Small intestine (tissue), 7 donors: ENCODE results near the gene BRME1. TPM values are rescaled to one million over a fixed set of nuclear protein-coding genes. Genes with fewer than 3 reads are reported as not detected.
A peak's percentile ranks its signal among the peaks of the same experiment; 100 is the strongest.

Source experiments
- DNase-seq, 2 donors: peaks; one replicate each; pipeline versions ENCODE4 v3.0.0 to v3.0.0-alpha.2; 2013
- FAIRE-seq: peaks from 2 replicates; lab custom pipeline; 2012; peaks lifted over from hg19 to GRCh38; lab: Jason Lieb, UNC
- H3K27ac ChIP-seq, 3 donors: one replicate each; pipeline ENCODE4 v1.5.1; 2013; ENCODE audit warnings: low read length in 2 of 3, mild to moderate bottlenecking in 2 of 3, control low read depth in 1 of 3, inconsistent platforms in 1 of 3, low read depth in 1 of 3, moderate library complexity in 1 of 3
- H3K27me3 ChIP-seq, 3 donors: one replicate each; pipeline ENCODE4 v1.6.1; 2013; ENCODE audit warnings: low read length in 3 of 3, inconsistent platforms in 1 of 3; ENCODE audit not compliant: control insufficient read depth in 3 of 3, insufficient read depth in 3 of 3
- H3K36me3 ChIP-seq, 3 donors: one replicate each; pipeline ENCODE4 v1.6.1; 2013; ENCODE audit warnings: low read length in 3 of 3, inconsistent platforms in 1 of 3, low read depth in 1 of 3, mild to moderate bottlenecking in 1 of 3, moderate library complexity in 1 of 3; ENCODE audit not compliant: control insufficient read depth in 3 of 3, insufficient read depth in 2 of 3
- H3K4me1 ChIP-seq, 3 donors: one replicate each; pipeline ENCODE4 v1.6.1; 2013; ENCODE audit warnings: low read length in 2 of 3, inconsistent platforms in 1 of 3, low read depth in 1 of 3, mild to moderate bottlenecking in 1 of 3, moderate library complexity in 1 of 3; ENCODE audit not compliant: control insufficient read depth in 3 of 3, insufficient read depth in 2 of 3
- H3K4me3 ChIP-seq, 3 donors: one replicate each; pipeline ENCODE4 v1.5.1; 2013; ENCODE audit warnings: low read length in 3 of 3, control low read depth in 1 of 3, inconsistent platforms in 1 of 3, low read depth in 1 of 3, mild to moderate bottlenecking in 1 of 3, moderate library complexity in 1 of 3
- H3K9me3 ChIP-seq, 2 donors: one replicate each; pipeline ENCODE4 v1.6.1; 2013; ENCODE audit warnings: low read depth in 1 of 2, low read length in 1 of 2; ENCODE audit not compliant: control insufficient read depth in 2 of 2, insufficient read depth in 1 of 2
- WGBS, 3 donors: extraction: QIAGEN DNeasy Blood & Tissue Kit; methylation state at CpG; one replicate each; pipeline ENCODE4 v1.1.7; 2013; 5-methylcytosine and 5-hydroxymethylcytosine counted together
- polyA plus RNA-seq, 4 donors: library from polyadenylated mRNA; stranded (reverse) in 3 of 4; unstranded in 1 of 4; fragments of 200-250 nt in 3 of 4; fragments of 120-200 nt in 1 of 4; gene quantifications; one replicate each; pipeline versions ENCODE4 v1.2.1 to v1.2.3, GENCODE V29; 2013
- donor health status: healthy with polysubstance abuse.
- donor health status: control.
- donor health status: control.
- donor health status: Bipolar disorder and iron deficiency.
- donor health status: healthy.

Gene BRME1
- polyA plus RNA-seq, 4 donors = 3.5 to 67.1 (median 25.9) TPM

DNA sequence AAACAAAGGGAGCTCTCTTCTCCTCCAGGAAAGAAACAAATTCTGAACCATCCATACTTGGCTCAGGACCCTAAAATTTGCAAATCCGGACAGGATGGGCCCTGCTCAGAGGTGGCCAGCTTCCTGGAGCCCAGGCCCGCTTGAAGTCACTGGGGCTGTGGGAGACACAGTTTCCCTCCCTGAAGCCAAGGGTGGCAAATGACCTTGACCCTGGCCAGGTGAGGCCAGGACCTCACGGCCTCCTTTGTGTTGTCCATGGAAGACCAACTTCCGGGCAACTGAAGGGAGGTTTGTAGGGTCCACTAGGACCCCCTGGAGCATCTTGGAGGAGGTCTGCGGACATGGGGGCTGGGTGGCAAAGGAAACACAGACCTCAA is 23.5 kb downstream of the BRME1 start:
- H3K27ac ChIP-seq = no peak overlapping the region
- no peaks in the 10 kb centered on the region for H3K27me3 ChIP-seq
- no peaks in the 10 kb centered on the region for H3K9me3 ChIP-seq
- no peak for DNase-seq
- FAIRE-seq = no peak
- peaks cover 1 to 22% (median 11%) of the 10 kb centered on the region in 3 donors for H3K4me1 ChIP-seq
- no peak overlapping the region for H3K4me3 ChIP-seq
- 75 to 82% (median 78%) methylated on average over 5 of the region's 5 CpGs for WGBS, 3 donors
- H3K36me3 ChIP-seq = no peaks in the 10 kb centered on the region

- DNase-seq = peak in 1 of 2 donors; percentile 49
- 24 to 39% (median 31%) methylated on average over 17 of the region's 17 CpGs for WGBS, 3 donors
- H3K4me3 ChIP-seq = no peak overlapping the region
- H3K9me3 ChIP-seq = no peaks in the 10 kb centered on the region
- H3K27ac ChIP-seq = peak overlapping the region in 1 of 3 donors; percentile 65
- no peaks in the 10 kb centered on the region for H3K36me3 ChIP-seq
- no peak for FAIRE-seq
- H3K4me1 ChIP-seq = peaks cover 0 to 25% (median 11%) of the 10 kb centered on the region in 3 donors
- H3K27me3 ChIP-seq = no peaks in the 10 kb centered on the region
Observed at GRCh38 chr19:13881692-13882418, 24.1 kb downstream of the BRME1 start.

DNA sequence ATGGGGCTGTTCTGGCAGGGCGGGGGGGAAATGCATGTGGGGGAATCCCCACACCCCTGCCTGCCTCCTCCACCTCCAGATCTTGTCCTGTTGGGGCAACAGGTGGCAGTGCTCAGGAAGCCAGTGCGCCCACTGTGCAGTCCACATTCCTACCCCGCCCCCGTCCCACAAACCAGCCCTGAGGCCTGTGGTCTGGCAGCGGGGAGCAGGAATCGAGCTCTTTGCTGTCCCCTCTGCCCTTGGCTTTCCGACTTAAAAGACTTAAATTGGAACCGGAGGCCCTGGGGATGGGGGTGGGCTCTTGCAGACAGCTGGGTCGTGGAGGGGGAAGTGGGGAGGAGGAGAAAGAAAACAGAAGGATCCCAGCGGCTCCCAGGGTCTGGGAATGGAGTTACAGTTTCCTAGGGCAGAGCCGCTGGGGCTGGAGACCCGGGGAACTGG is 24.6 kb downstream of the BRME1 start:
- FAIRE-seq (no peak), DNase-seq (no peak)

DNA sequence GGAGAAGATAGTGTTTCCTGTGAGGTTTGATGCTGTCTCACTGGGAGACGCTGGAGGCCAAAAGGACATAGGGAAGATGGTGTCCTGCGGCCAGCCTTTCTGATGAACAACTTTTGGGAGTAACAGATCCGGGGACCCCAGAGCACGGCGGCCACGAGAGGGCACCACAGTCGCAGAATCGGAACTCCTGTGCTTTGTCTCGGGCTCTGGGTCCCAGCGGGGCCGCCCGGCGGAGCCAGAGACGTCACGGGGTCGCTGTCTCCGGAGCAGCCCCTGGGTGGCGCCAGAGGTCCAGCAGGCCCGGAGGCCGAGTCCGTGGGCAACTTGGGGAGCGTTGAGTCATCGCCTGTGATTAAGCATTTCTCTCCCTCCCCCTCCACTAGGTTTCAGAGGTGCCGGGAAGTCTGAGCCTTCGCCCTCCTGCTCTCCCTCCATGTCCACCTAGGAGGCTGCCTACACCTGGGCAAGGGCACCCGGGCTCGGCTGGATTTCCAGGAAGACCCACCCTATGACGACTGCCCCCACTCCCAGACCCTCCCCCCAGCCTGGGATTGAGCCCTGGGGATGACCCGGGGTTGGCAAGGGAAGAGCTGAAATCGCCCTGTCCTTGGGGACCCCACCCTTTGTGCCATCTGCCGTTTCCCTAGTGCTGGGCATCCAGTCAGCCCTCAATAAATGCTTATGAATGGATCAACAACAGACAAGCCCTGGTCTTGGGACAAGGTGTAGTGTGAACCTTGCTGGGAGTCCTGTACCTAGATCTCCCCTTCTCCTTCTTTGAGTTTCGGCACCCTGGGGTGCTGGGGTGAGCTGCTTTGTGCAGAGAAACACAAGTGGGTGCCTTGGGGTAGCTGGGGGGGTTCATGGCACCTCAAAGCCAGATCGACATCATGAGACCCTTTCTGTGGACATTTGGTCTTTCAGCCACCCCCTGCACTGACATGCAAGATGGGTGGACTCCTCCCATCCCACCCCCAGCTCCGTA is 25.6 kb downstream of the BRME1 start:
- no peaks in the 10 kb centered on the region for H3K36me3 ChIP-seq
- no peaks in the 10 kb centered on the region for H3K27me3 ChIP-seq
- WGBS, 3 donors = 2 to 7% (median 4%) methylated on average over 32 to 34 of the region's 34 CpGs
- peaks cover 0 to 23% (median 8%) of the 10 kb centered on the region in 3 donors for H3K4me1 ChIP-seq
- H3K27ac ChIP-seq = peak overlapping the region; percentile 25 to 79 (median 29)
- H3K4me3 ChIP-seq = peak overlapping the region in 1 of 3 donors; percentile 27
- FAIRE-seq (no peak), DNase-seq (peak; percentile 97 to 98)
- H3K9me3 ChIP-seq = no peaks in the 10 kb centered on the region

More for the DNA sequence above, 24.6 kb downstream of the BRME1 start:
- Histone ChIP-seq H3K4me1 (peaks cover 0 to 26% (median 11%) of the 10 kb centered on the region in 3 donors), H3K36me3 (no peaks in the 10 kb centered on the region), H3K27ac (peak overlapping the region in 1 of 3 donors; percentile 65), H3K4me3 (no peak overlapping the region), H3K9me3 (no peaks in the 10 kb centered on the region), H3K27me3 (no peaks in the 10 kb centered on the region)
- WGBS, 3 donors = 44 to 71% (median 58%) methylated on average over 11 to 12 of the region's 12 CpGs

DNA sequence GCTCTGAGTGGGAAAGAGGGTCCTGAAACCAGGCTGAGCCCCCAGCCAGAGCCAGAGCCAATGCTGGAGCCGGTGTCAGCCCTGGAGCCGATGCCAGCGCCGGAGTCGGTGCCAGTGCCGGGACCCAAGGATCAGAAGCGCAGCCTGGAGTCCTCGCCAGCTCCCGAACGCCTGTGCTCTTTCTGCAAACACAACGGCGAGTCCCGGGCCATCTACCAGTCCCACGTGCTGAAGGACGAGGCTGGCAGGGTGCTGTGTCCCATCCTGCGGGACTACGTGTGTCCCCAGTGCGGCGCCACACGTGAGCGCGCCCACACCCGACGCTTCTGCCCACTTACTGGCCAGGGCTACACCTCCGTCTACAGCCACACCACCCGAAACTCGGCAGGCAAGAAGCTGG is 28.6 kb downstream of the BRME1 start:
- H3K36me3 ChIP-seq = no peaks in the 10 kb centered on the region
- H3K27ac ChIP-seq = no peak overlapping the region
- H3K27me3 ChIP-seq = peaks cover 0 to 2% (median 0%) of the 10 kb centered on the region in 3 donors
- no peaks in the 10 kb centered on the region for H3K9me3 ChIP-seq
- WGBS, 3 donors = 78 to 89% (median 78%) methylated on average over 27 of the region's 27 CpGs
- DNase-seq (no peak), FAIRE-seq (no peak)
- H3K4me1 ChIP-seq = peaks cover 0 to 18% (median 6%) of the 10 kb centered on the region in 3 donors
- no peak overlapping the region for H3K4me3 ChIP-seq

DNA sequence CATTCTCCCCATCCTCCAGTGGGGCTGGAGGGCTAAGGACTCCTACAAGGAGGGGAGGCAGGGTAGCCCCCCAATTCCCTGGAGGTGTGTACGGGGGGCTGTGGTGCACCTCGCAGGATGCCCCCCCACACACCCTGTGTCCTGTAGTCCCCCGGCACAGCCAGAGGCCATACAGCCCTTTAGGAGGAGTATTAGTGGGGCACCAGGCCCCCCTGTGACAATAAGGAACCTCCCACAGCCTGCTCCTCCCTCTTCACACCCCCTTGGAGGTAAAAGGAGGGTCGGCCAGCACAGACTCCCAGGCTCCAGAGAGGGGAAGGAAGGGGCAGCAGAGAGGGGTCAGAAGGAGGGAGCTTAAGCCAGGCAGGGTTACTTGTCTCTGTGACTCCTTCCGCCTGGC is 29.1 kb downstream of the BRME1 start, which contains the start of gene NANOS3:
Gene NANOS3 (plus strand): TSS at position 301 of the 400 bp plus-strand sequence. CDS start 115 bp downstream, outside the sequence.
- H3K9me3 ChIP-seq = no peaks in the 10 kb centered on the region
- H3K36me3 ChIP-seq = no peaks in the 10 kb centered on the region
- no peak within 1 kb of the TSS for H3K27ac ChIP-seq
- DNase-seq = no peak
- FAIRE-seq = no peak
- 18 to 47% (median 44%) methylated on average over 4 to 5 of the region's 5 CpGs for WGBS, 3 donors
- H3K4me3 ChIP-seq = no peak within 1 kb of the TSS
- H3K4me1 ChIP-seq = peaks cover 0 to 19% (median 6%) of the 10 kb centered on the region in 3 donors
- H3K27me3 ChIP-seq = peaks cover 0 to 2% (median 0%) of the 10 kb centered on the region in 3 donors

DNA sequence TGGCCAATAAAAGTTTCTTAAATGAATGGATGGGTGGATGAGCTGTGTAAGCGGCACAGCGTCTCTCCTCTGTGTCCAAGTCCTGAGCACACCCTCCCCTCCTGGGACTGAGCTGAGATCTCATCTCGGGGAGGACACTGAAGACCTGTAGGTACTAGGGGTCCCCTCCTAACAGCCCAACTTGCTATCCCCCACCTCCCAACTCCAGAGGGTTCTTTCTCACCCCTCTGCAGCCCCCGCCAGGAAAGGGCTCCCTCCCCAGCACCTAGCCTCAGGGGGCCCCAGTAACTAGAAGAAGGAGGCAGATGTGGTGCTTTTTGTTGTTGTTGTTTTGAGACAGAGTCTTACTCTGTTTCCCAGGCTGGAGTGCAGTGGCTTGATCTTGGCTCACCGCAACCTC is 30.1 kb downstream of the BRME1 start:
- Histone ChIP-seq H3K4me1 (peaks cover 0 to 19% (median 5%) of the 10 kb centered on the region in 3 donors), H3K4me3 (no peak overlapping the region), H3K36me3 (no peaks in the 10 kb centered on the region), H3K9me3 (no peaks in the 10 kb centered on the region), H3K27ac (no peak overlapping the region), H3K27me3 (peaks cover 0 to 2% (median 0%) of the 10 kb centered on the region in 3 donors)
- FAIRE-seq (no peak), DNase-seq (no peak)
- WGBS, 3 donors = 88 to 97% (median 96%) methylated on average over 5 of the region's 5 CpGs
